Activated T-cell treated with anti-CD3 and anti-CD28 coated beads, Interleukin-2, amount 50 U/mL, for 4 hours (primary cell): ENCODE results near the gene OSBPL8. TPM values are rescaled to one million over a fixed set of nuclear protein-coding genes. Genes with fewer than 3 reads are reported as not detected.
"Not testable (repeated sequence)": the region's sequence is repeated elsewhere in the genome, so short reads cannot be mapped to it uniquely, and the experiment has no call there.

Experiments
- ATAC-seq, 2 donors: fragments of 200-7000 bp; cut with Tn5 transposase; one replicate each; pipeline ENCODE4 v1.10.0; 2021
- DNase-seq: peaks from one replicate; pipeline ENCODE4 v3.0.0-alpha.2; 2020
- H3K27me3 Mint-ChIP-seq: one replicate; pipeline ENCODE4 v1.8.0; 2021; ENCODE audit warnings: low read depth, mixed read lengths
- H3K36me3 Mint-ChIP-seq: one replicate; pipeline ENCODE4 v1.8.0; 2022; ENCODE audit warnings: mixed read lengths; ENCODE audit not compliant: insufficient read depth
- H3K4me1 Mint-ChIP-seq: one replicate; pipeline ENCODE4 v1.8.0; 2021; ENCODE audit warnings: low read depth, mixed read lengths
- H3K4me3 Mint-ChIP-seq: one replicate; pipeline ENCODE4 v1.8.0; 2021; ENCODE audit warnings: mild to moderate bottlenecking, moderate library complexity, mixed read lengths
- H3K9me3 Mint-ChIP-seq: one replicate; pipeline ENCODE4 v1.8.0; 2021; ENCODE audit warnings: mixed read lengths
- total RNA-seq, 3 donors: library from RNA; stranded (reverse); gene quantifications; one replicate each; pipeline ENCODE4 v1.2.1, GENCODE V29; 2021

The OSBPL8 gene
- total RNA-seq, 3 donors from 2014 or later: 81.3 to 91.9 (median 87.3) TPM

GRCh38 chr12:76340680-76341435 lies 218.7 kb downstream of the OSBPL8 start:
- DNase-seq (no peak), ATAC-seq (no peak)
- Mint-ChIP-seq H3K4me3 (no peak overlapping the region), H3K27me3 (no peaks in the 10 kb centered on the region), H3K4me1 (peaks cover 3% of the 10 kb centered on the region), H3K9me3 (no peaks in the 10 kb centered on the region), H3K36me3 (no peaks in the 10 kb centered on the region)

- ATAC-seq: no peak
- peaks cover 3% of the 10 kb centered on the region for H3K4me1 Mint-ChIP-seq
Measured at GRCh38 chr12:76337583-76337982, 222.0 kb downstream of the OSBPL8 start.

GRCh38 chr12:76332606-76333005 lies 227.0 kb downstream of the OSBPL8 start:
- Mint-ChIP-seq H3K27me3 (peaks cover 15% of the 10 kb centered on the region), H3K4me1 (no peaks in the 10 kb centered on the region), H3K4me3 (no peak overlapping the region), H3K36me3 (peaks cover 2% of the 10 kb centered on the region), H3K9me3 (no peaks in the 10 kb centered on the region)
- ATAC-seq (no peak), DNase-seq (no peak)

More at GRCh38 chr12:76337583-76337982, 222.0 kb downstream of the OSBPL8 start:
- Mint-ChIP-seq H3K36me3 (no peaks in the 10 kb centered on the region), H3K27me3 (peaks cover 9% of the 10 kb centered on the region), H3K9me3 (no peaks in the 10 kb centered on the region), H3K4me3 (no peak overlapping the region)
- no peak for DNase-seq

DNA sequence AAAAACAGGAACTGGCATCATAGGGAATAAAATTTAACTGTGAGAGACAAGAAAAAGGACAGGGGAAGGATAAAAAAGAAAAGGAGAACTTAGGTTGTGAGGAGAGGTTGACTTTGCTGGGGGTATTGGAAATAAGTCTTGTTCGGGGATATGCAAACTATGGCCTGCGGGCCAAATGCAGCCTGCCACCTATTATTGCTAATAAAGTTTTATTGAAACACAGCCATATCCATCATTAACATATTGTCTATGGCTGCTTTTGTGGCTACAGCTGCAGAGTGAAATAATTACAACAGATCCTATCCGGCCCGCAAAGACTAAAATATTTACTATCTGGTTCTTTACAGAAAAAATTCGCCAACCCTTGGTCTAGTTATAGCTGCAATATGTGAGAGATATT lies 230.0 kb downstream of the OSBPL8 start:
- Mint-ChIP-seq H3K9me3 (no peaks in the 10 kb centered on the region), H3K4me3 (no peak overlapping the region), H3K27me3 (peaks cover 20% of the 10 kb centered on the region), H3K4me1 (no peaks in the 10 kb centered on the region), H3K36me3 (peaks cover 2% of the 10 kb centered on the region)
- DNase-seq (no peak), ATAC-seq (no peak)

GRCh38 chr12:76329159-76329558 lies 230.4 kb downstream of the OSBPL8 start:
- Mint-ChIP-seq H3K4me1 (no peaks in the 10 kb centered on the region), H3K27me3 (peaks cover 18% of the 10 kb centered on the region), H3K36me3 (peaks cover 2% of the 10 kb centered on the region), H3K4me3 (no peak overlapping the region), H3K9me3 (no peaks in the 10 kb centered on the region)
- DNase-seq (no peak), ATAC-seq (no peak)

DNA sequence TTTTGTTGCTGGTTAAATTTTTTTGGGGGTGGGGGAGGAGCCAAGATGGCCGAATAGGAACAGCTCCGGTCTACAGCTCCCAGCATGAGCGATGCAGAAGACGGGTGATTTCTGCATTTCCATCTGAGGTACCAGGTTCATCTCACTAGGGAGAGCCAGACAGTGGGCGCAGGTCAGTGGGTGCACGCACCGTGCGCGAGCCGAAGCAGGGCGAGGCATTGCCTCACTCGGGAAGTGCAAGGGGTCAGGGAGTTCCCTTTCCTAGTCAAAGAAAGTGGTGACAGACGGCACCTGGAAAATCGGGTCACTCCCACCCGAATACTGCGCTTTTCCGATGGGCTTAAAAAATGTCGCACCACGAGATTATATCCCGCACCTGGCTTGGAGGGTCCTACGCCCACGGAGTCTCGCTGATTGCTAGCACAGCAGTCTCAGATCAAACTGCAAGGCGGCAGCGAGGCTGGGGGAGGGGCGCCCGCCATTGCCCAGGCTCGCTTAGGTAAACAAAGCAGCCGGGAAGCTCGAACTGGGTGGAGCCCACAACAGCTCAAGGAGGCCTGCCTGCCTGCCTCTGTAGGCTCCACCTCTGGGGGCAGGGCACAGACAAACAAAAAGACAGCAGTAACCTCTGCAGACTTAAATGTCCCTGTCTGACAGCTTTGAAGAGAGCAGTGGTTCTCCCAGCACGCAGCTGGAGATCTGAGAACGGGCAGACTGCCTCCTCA lies 239.8 kb downstream of the OSBPL8 start:
- ATAC-seq, H3K4me3 Mint-ChIP-seq: not testable (repeated sequence)
- peaks cover 21% of the 10 kb centered on the region for H3K27me3 Mint-ChIP-seq

DNA sequence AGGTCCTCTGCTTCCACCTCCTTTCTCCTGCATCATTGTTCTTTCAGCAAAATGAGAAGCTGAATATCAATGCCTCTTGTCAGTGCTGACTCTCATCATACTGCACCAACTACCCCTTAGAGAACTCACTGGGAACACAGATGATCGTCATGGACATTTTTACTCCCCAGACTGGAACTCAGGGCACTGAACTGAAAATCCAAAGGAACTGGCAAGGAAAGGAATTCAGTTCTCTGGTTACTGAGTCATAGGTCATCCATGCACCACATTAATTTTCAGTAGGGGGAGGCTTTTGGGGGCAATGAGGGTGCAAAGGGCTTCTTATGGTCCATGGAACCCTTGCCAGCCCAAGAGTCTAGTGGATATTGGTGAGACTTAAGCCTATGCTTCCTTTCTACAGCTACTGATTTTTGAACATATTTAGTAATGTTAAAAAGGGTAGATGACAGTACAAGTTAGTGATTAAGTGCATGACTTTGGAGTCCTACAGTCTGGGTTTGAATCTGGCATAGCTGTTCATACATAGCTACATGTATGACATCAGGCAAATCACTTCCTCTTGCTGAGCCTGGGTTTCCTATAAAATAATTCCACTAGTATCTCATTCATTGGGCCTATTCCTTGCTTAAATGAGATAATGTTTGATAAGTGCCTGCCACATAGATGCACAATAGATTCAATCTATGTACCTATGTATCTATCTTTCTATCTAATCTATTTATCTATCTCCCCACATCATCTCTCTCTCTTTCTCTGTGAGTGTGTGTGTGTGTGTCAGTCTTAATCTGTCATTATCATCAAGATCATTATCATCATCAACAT lies 240.6 kb downstream of the OSBPL8 start:
- ATAC-seq (no peak), DNase-seq (no peak)
- Mint-ChIP-seq H3K36me3 (no peaks in the 10 kb centered on the region), H3K9me3 (no peaks in the 10 kb centered on the region), H3K4me3 (no peak overlapping the region), H3K27me3 (peaks cover 21% of the 10 kb centered on the region), H3K4me1 (no peaks in the 10 kb centered on the region)

More for the DNA sequence above, 239.8 kb downstream of the OSBPL8 start:
- not testable (repeated sequence) for H3K4me1 Mint-ChIP-seq, DNase-seq, H3K36me3 Mint-ChIP-seq, H3K9me3 Mint-ChIP-seq

DNA sequence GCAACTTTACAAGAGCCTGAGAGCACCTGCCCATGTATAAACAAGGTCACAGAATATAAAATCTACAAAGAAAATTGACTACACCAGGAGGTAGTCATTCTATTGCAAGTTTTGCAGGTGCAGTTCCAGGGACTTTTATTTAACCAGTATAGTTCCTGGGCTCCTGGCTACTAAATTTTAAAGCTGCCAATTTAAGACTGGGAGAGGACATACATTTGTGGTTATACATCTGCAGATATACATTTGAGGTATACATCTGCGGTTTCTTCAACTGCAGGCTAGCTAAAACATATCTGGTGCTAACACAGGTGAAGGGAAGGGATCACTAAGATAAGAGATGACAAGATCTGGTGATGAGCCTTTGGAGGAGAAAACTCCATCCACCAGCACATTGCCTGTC lies 241.6 kb downstream of the OSBPL8 start:
- no peak for ATAC-seq
- H3K4me1 Mint-ChIP-seq: no peaks in the 10 kb centered on the region
- no peaks in the 10 kb centered on the region for H3K36me3 Mint-ChIP-seq
- H3K27me3 Mint-ChIP-seq: peaks cover 27% of the 10 kb centered on the region
- no peak for DNase-seq
- H3K9me3 Mint-ChIP-seq: no peaks in the 10 kb centered on the region
- no peak overlapping the region for H3K4me3 Mint-ChIP-seq

- no peak for ATAC-seq
Measured at GRCh38 chr12:76316468-76316867, 243.1 kb downstream of the OSBPL8 start.

DNA sequence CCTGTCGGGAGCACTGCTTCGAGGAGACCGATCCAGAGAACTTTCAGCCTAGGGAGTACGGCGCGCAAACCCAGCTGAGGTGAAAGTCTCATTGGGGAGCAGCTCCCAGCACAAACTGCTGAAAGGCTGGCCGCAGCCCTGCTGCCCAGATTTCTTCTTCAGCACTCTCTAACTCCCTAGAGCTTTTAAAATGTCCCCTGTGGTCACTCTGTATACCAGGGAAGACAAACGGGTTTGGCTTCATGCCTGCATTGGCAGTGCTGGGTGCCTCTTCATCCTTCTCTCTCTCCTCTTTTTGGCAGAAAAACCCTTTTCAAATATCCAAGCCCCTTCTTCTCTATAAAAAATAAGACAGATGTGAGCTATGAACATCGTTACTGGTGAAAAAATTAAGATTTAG lies 246.3 kb downstream of the OSBPL8 start:
- DNase-seq: no peak
- no peaks in the 10 kb centered on the region for H3K9me3 Mint-ChIP-seq
- H3K27me3 Mint-ChIP-seq: peaks cover 18% of the 10 kb centered on the region
- no peaks in the 10 kb centered on the region for H3K36me3 Mint-ChIP-seq
- no peak for ATAC-seq
- H3K4me1 Mint-ChIP-seq: no peaks in the 10 kb centered on the region
- no peak overlapping the region for H3K4me3 Mint-ChIP-seq

More at GRCh38 chr12:76316468-76316867, 243.1 kb downstream of the OSBPL8 start:
- no peak for DNase-seq
- Mint-ChIP-seq H3K4me3 (no peak overlapping the region), H3K9me3 (no peaks in the 10 kb centered on the region), H3K4me1 (no peaks in the 10 kb centered on the region), H3K27me3 (peaks cover 27% of the 10 kb centered on the region), H3K36me3 (no peaks in the 10 kb centered on the region)

- no peak overlapping the region for H3K4me3 Mint-ChIP-seq
- no peaks in the 10 kb centered on the region for H3K4me1 Mint-ChIP-seq
- no peaks in the 10 kb centered on the region for H3K9me3 Mint-ChIP-seq
- ATAC-seq: no peak
- no peak for DNase-seq
- H3K36me3 Mint-ChIP-seq: no peaks in the 10 kb centered on the region
- H3K27me3 Mint-ChIP-seq: peaks cover 16% of the 10 kb centered on the region
Measured at GRCh38 chr12:76312315-76312714, 247.3 kb downstream of the OSBPL8 start.

- DNase-seq: no peak
- Mint-ChIP-seq H3K9me3 (no peaks in the 10 kb centered on the region), H3K27me3 (peaks cover 16% of the 10 kb centered on the region), H3K4me1 (no peaks in the 10 kb centered on the region), H3K36me3 (no peaks in the 10 kb centered on the region), H3K4me3 (no peak overlapping the region)
- no peak for ATAC-seq
Measured at GRCh38 chr12:76311796-76312195, 247.8 kb downstream of the OSBPL8 start.

GRCh38 chr12:76310110-76310509 lies 249.5 kb downstream of the OSBPL8 start:
- H3K4me3 Mint-ChIP-seq: no peak overlapping the region

GRCh38 chr12:76308866-76309265 lies 250.7 kb downstream of the OSBPL8 start:
- DNase-seq: no peak
- H3K4me1 Mint-ChIP-seq: no peaks in the 10 kb centered on the region
- no peak for ATAC-seq

More at GRCh38 chr12:76310110-76310509, 249.5 kb downstream of the OSBPL8 start:
- Mint-ChIP-seq H3K36me3 (no peaks in the 10 kb centered on the region), H3K4me1 (no peaks in the 10 kb centered on the region), H3K27me3 (peaks cover 9% of the 10 kb centered on the region), H3K9me3 (no peaks in the 10 kb centered on the region)
- ATAC-seq (no peak), DNase-seq (no peak)

More at GRCh38 chr12:76308866-76309265, 250.7 kb downstream of the OSBPL8 start:
- H3K9me3 Mint-ChIP-seq: no peaks in the 10 kb centered on the region
- H3K27me3 Mint-ChIP-seq: peaks cover 9% of the 10 kb centered on the region
- H3K4me3 Mint-ChIP-seq: no peak overlapping the region
- H3K36me3 Mint-ChIP-seq: no peaks in the 10 kb centered on the region
